Bronchus fibroblast of lung (primary cell): ENCODE measurements around the gene PAN3. TPM values are rescaled to one million over a fixed set of nuclear protein-coding genes. Genes with fewer than 3 reads are reported as not detected.

Experiments
- total RNA-seq: library from RNA; depleted of rRNA; stranded (reverse); fragments of >200 nt; gene quantifications from 2 replicates; pipeline ENCODE4 v1.2.3, GENCODE V29; 2015

PAN3 gene
- 7.4 and 9.8 TPM in 2 replicates for total RNA-seq

GRCh38 chr13:28138012-28138755 lies at the start of gene PAN3:
Gene PAN3 (plus strand): TSS chr13:28138545. CDS start chr13:28138658, 113 bp downstream.

GRCh38 chr13:28100150-28101121 lies 37.9 kb upstream of the PAN3 start, which contains the start of gene FLT3:
Gene FLT3 (minus strand): TSS chr13:28100576. CDS start chr13:28100510, 66 bp downstream.

Other genes starting within 250 kb of the PAN3 start
- gene PDX1, start 218.5 kb upstream of the PAN3 start, total RNA-seq = not detected in 2 replicates
- gene CDX2, start 169.2 kb upstream of the PAN3 start, total RNA-seq = not detected in 2 replicates
- not detected in 2 replicates for gene URAD, start 149.9 kb upstream of the PAN3 start, total RNA-seq
- gene FLT3, start 38.0 kb upstream of the PAN3 start, total RNA-seq = not detected in 2 replicates